ENCODE data around the gene ADGRD1. TPM values are rescaled to one million over a fixed set of nuclear protein-coding genes. Genes with fewer than 3 reads are reported as not detected.

Gene ADGRD1
- total RNA-seq, 1 donor from 2014 or later: 0.08 TPM

DNA sequence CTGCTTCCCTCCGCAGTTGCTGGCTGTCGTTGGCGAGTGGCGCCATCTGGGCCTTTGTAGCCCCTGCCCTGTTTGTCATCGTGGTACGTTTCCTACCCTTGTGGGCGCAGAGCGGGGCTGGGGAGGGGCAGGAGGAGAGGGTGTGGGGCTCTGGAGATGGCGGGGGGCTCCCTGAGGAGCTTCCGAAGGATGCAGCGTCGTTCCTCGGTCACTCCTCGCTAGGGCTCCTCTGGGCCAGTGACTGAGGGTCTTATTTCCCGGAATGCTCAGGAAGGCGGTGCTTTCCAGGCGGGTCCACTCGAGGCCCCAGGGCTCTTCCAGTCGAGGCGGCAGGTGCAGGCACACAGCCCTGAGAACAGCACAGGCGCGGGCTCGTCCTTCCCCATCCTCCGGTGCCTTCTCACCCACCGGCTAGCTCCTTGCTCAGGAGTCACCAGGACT, 167.1 kb downstream of the ADGRD1 start:
- no peak for DNase-seq (ENCODE audit: low read depth)
- H3K4me3 ChIP-seq (ENCODE audit: low read depth, low read length): no peak overlapping the region
- TF ChIP-seq, protein P1, sequence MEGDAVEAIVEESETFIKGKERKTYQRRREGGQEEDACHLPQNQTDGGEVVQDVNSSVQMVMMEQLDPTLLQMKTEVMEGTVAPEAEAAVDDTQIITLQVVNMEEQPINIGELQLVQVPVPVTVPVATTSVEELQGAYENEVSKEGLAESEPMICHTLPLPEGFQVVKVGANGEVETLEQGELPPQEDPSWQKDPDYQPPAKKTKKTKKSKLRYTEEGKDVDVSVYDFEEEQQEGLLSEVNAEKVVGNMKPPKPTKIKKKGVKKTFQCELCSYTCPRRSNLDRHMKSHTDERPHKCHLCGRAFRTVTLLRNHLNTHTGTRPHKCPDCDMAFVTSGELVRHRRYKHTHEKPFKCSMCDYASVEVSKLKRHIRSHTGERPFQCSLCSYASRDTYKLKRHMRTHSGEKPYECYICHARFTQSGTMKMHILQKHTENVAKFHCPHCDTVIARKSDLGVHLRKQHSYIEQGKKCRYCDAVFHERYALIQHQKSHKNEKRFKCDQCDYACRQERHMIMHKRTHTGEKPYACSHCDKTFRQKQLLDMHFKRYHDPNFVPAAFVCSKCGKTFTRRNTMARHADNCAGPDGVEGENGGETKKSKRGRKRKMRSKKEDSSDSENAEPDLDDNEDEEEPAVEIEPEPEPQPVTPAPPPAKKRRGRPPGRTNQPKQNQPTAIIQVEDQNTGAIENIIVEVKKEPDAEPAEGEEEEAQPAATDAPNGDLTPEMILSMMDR (IDR thresholded peaks at IDR 0.05; ENCODE audit: insufficient read depth, low read length, poor library complexity, severe bottlenecking): no peak
- H3K27me3 ChIP-seq (ENCODE audit: control insufficient read depth, insufficient read depth, low read length): peaks cover 3% of the 10 kb centered on the region
- no peaks in the 10 kb centered on the region for H3K36me3 ChIP-seq (ENCODE audit: control insufficient read depth, insufficient read depth, low read length)

DNA sequence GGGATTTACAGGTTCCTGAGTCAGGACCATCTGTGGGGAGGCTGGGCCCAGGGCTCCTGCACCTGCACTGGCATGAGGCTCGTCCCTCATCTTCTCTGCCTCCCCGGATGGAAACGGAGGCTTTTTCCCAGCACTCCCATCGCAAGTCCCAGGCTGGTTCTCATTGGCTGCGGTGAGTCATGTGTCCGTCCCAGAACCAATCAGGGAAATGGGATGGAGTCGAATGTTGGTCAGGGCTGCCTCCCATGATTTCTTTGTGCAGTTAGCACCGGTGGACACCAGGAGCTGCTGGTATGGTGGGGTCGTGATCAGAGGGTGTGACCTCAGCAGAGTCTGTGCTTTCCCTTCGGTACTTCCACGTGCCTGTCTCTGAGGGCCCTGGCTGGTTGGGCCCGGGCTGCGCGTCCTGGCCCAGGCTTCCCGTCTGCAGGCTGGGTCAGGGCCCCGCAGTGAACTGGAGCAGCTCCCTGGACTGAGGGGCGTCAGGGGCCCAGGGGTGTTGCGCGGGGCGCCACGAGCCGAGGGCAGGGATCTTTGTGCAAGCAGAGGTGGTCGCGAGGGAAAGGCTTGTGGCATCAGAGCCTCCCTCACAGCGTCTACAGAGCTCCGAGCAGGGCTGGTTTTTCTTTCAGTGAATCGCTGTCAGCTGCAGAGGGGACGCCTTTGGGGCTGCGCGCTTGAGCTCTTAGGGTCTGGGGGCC, 168.1 kb downstream of the ADGRD1 start:
- Histone ChIP-seq H3K4me3 (ENCODE audit: low read depth, low read length) (no peak overlapping the region), H3K36me3 (ENCODE audit: control insufficient read depth, insufficient read depth, low read length) (no peaks in the 10 kb centered on the region), H3K27me3 (ENCODE audit: control insufficient read depth, insufficient read depth, low read length) (no peaks in the 10 kb centered on the region)
- DNase-seq (ENCODE audit: low read depth): no peak
- TF ChIP-seq, protein P1 (IDR thresholded peaks at IDR 0.05; ENCODE audit: insufficient read depth, low read length, poor library complexity, severe bottlenecking): no peak

GRCh38 chr12:131122631-131123030, 168.9 kb downstream of the ADGRD1 start:
- TF ChIP-seq, protein P1 (IDR thresholded peaks at IDR 0.05; ENCODE audit: insufficient read depth, low read length, poor library complexity, severe bottlenecking): no peak
- no peak for DNase-seq (ENCODE audit: low read depth)
- no peaks in the 10 kb centered on the region for H3K27me3 ChIP-seq (ENCODE audit: control insufficient read depth, insufficient read depth, low read length)
- H3K36me3 ChIP-seq (ENCODE audit: control insufficient read depth, insufficient read depth, low read length): no peaks in the 10 kb centered on the region
- H3K4me3 ChIP-seq (ENCODE audit: low read depth, low read length): no peak overlapping the region

DNA sequence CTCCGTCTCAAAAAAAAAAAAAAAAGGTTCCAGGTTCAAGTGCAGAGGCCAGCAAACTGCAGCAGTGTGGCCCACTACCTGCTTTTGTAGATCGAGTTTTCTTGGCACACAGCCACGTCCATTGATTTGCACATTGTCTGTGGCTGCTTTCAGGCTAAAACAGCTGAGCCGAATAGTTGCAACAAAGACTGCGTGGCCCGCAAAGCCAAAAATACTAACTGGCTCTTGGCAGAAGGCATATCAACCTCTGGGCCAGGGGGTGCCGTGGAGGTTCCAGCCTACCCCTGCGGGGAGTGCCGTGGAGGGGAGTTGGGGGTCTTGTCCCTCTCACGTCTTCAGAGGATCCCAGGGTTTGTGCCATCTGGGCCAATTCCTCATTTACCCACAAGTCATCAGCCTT, 170.1 kb downstream of the ADGRD1 start:
- TF ChIP-seq, protein P1 (IDR thresholded peaks at IDR 0.05; ENCODE audit: insufficient read depth, low read length, poor library complexity, severe bottlenecking): no peak
- DNase-seq (ENCODE audit: low read depth): no peak
- no peaks in the 10 kb centered on the region for H3K27me3 ChIP-seq (ENCODE audit: control insufficient read depth, insufficient read depth, low read length)
- H3K36me3 ChIP-seq (ENCODE audit: control insufficient read depth, insufficient read depth, low read length): no peaks in the 10 kb centered on the region
- H3K4me3 ChIP-seq (ENCODE audit: low read depth, low read length): no peak overlapping the region

DNA sequence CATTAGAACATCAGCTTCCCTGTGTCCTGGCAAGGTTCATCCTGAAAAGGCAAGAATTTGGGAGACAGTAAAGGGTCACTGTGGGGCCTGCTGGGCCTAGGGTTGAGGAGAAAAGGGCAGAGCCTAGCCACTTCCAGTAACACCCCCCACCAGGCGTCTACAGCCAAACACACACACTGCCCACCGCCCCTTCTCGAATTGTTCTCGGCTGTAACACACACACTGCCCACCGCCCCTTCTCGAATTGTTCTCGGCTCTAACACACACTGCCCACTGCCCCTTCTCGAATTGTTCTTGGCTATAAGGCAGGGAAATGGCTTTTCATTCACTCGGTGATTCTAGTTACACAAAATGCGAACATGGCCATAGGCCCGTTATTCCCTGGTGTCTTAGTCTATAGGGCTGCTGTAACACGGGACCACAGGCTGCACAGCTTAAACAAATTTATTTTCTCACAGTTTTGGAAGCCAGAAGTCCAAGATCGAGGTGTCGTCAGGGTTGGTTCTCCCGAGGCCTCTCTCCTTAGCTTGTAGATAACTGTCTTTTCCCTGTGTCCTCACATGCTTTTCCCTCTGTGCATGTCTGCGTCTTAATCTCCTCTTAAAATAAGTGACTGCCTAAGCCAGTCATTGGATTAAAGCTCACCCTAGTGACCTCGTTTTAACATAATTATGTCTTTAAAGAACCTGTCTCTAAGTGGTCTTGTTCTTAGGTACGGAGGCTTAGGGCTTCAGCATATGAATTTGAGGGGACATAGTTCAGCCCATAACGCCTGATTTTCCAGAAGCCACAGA, 171.0 kb downstream of the ADGRD1 start:
- Histone ChIP-seq H3K4me3 (ENCODE audit: low read depth, low read length) (no peak overlapping the region), H3K27me3 (ENCODE audit: control insufficient read depth, insufficient read depth, low read length) (no peaks in the 10 kb centered on the region), H3K36me3 (ENCODE audit: control insufficient read depth, insufficient read depth, low read length) (no peaks in the 10 kb centered on the region)
- TF ChIP-seq, protein P1 (IDR thresholded peaks at IDR 0.05; ENCODE audit: insufficient read depth, low read length, poor library complexity, severe bottlenecking): no peak
- no peak for DNase-seq (ENCODE audit: low read depth)

Data from kidney epithelial cell (primary cell).